Smooth muscle cell of the coronary artery (primary cell): ENCODE measurements around the gene SERTM1. TPM values are rescaled to one million over a fixed set of nuclear protein-coding genes. Genes with fewer than 3 reads are reported as not detected.

Source experiments
- total RNA-seq: library from RNA; depleted of rRNA; stranded (reverse); fragments of >200 nt; gene quantifications from 2 replicates; pipeline ENCODE4 v1.2.3, GENCODE V29; 2014; ENCODE audit warnings: low replicate concordance

SERTM1 gene
- not detected in 2 replicates for total RNA-seq

DNA sequence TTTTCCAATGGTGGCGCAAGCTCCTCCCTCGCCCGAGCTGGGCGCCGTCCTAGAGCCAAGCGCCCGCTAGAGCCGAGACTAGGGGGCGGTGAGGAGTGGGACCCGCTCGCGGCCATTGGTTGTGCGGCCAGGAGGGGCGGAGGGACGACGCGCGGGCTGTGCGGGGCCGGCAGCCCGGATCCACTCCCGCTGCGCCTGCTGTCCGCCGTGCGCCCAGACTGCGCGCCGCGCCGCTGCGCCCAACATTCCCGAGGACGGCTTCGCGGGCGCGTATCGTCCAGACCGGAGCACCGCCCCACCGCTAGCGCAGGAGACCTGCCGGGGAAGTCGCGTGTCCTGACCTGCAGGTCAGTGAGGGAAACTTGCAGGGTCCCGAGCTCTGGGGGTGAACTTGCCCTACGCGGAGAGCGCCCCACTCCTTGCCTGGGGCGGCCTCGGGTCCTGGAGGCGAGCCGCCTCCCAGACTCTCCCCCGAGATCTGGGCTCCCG lies at the start of gene SERTM1:
Gene SERTM1 (plus strand): TSS at position 183 of the 489 bp plus-strand sequence. CDS start 21,059 bp downstream, outside the sequence.

Other genes with a start within 250 kb of the SERTM1 start
- gene CCNA1, start 241.5 kb upstream of the SERTM1 start, total RNA-seq = 0.12 and 26.2 TPM in 2 replicates
- gene RFXAP, start 145.2 kb downstream of the SERTM1 start, total RNA-seq = 0.82 and 0.83 TPM in 2 replicates
- gene SMAD9, start 246.2 kb downstream of the SERTM1 start, total RNA-seq = 0.47 and 6.5 TPM in 2 replicates